Activated CD8-positive, alpha-beta memory T cell treated with anti-CD3 and anti-CD28 coated beads, Interleukin-2, amount 50 U/mL, for 48 hours (primary cell): ENCODE data around the gene BPIFB2.
"Not testable (repeated sequence)": the region's sequence is repeated elsewhere in the genome, so short reads cannot be mapped to it uniquely, and the experiment has no call there.

Experiments
- DNase-seq: peaks from one replicate; pipeline ENCODE4 v3.0.0-alpha.2; 2020

Gene BPIFB2

GRCh38 chr20:32971703-32972161 is 35.8 kb upstream of the BPIFB2 start:
- no peak for DNase-seq

GRCh38 chr20:32972181-32973076 is 35.1 kb upstream of the BPIFB2 start:
- DNase-seq, result peak; percentile 82

- peak; percentile 32 for DNase-seq
These were observed 34.3 kb upstream of the BPIFB2 start for GRCh38 chr20:32973077-32973717.

GRCh38 chr20:32974204-32975064 is 33.1 kb upstream of the BPIFB2 start:
- DNase-seq, result peak; percentile 53

GRCh38 chr20:32975121-32975520 is 32.4 kb upstream of the BPIFB2 start:
- DNase-seq, result not testable (repeated sequence)

GRCh38 chr20:32975698-32976674 is 31.5 kb upstream of the BPIFB2 start:
- peak; percentile 47 for DNase-seq

GRCh38 chr20:32976746-32977145 is 30.8 kb upstream of the BPIFB2 start:
- peak; percentile 50 for DNase-seq

GRCh38 chr20:32977281-32978008 is 30.1 kb upstream of the BPIFB2 start:
- peak; percentile 49 for DNase-seq

GRCh38 chr20:32978009-32978335 is 29.5 kb upstream of the BPIFB2 start:
- DNase-seq, result no peak

- DNase-seq, result no peak
These were observed 28.1 kb upstream of the BPIFB2 start for GRCh38 chr20:32979201-32979998.

GRCh38 chr20:32980131-32980941 is 27.2 kb upstream of the BPIFB2 start:
- no peak for DNase-seq

- DNase-seq, result no peak
These were observed 26.5 kb upstream of the BPIFB2 start for GRCh38 chr20:32980990-32981389.

GRCh38 chr20:32982617-32983458 is 24.7 kb upstream of the BPIFB2 start:
- no peak for DNase-seq

GRCh38 chr20:32983459-32984112 is 23.9 kb upstream of the BPIFB2 start:
- DNase-seq, result no peak

GRCh38 chr20:32984196-32984595 is 23.3 kb upstream of the BPIFB2 start:
- DNase-seq, result no peak

- no peak for DNase-seq
These were observed 22.7 kb upstream of the BPIFB2 start for GRCh38 chr20:32984631-32985354.

GRCh38 chr20:32985596-32985995 is 21.9 kb upstream of the BPIFB2 start:
- DNase-seq, result no peak
